A673 (cell line): Measurements from ENCODE around the gene UNC13B. TPM values are rescaled to one million over a fixed set of nuclear protein-coding genes. Genes with fewer than 3 reads are reported as not detected.

Experiments used
- BruUV-seq: library from RNA; stranded (reverse); fragments of 400-500 nt; replicated peaks from 2 replicates; lab custom pipeline; 2021; lab: Mats Ljungman, UMichigan
- CTCF ChIA-PET: fragments of 300-600 bp; sonication (Branson Sonifier 250); formaldehyde crosslinking; loops from one replicate; lab custom pipeline; 2022; ENCODE audit warnings: antibody characterized with exemption; lab: Charles Lee
- POLR2A ChIA-PET: fragments of 300-600 bp; sonication (Branson Sonifier 250); formaldehyde crosslinking; loops from one replicate; lab custom pipeline; 2022; ENCODE audit warnings: antibody characterized with exemption; ENCODE audit not compliant: low non-redundant PET; lab: Charles Lee
- DNase-seq: peaks from one replicate; pipeline ENCODE4 v3.0.0-alpha.2; 2015; ENCODE audit warnings: low spot score
- H3K27ac ChIP-seq: fragments of 200-600 bp; sonication (generic); 2 replicates; pipeline ENCODE4 v1.5.1; 2016; ENCODE audit warnings: mixed run types, low read depth, mild to moderate bottlenecking, mixed read lengths, antibody characterized with exemption, low read length; ENCODE audit not compliant: poor library complexity, severe bottlenecking
- H3K27me3 ChIP-seq: fragments of 200-600 bp; sonication (generic); replicated peaks from 2 replicates; pipeline ENCODE4 v1.6.1; 2017; ENCODE audit warnings: mixed run types, low read depth, mild to moderate bottlenecking, mixed read lengths, antibody characterized with exemption, low read length; ENCODE audit not compliant: insufficient read depth, poor library complexity
- H3K36me3 ChIP-seq: fragments of 200-600 bp; sonication (generic); 2 replicates; pipeline ENCODE4 v1.6.1; 2016; ENCODE audit warnings: mixed run types, mild to moderate bottlenecking, mixed read lengths, antibody characterized with exemption, low read length; ENCODE audit not compliant: insufficient read depth, poor library complexity, severe bottlenecking
- H3K4me1 ChIP-seq: fragments of 200-600 bp; sonication (generic); 2 replicates; pipeline ENCODE4 v1.6.1; 2017; ENCODE audit warnings: mixed run types, mild to moderate bottlenecking, mixed read lengths, antibody characterized with exemption, low read length; ENCODE audit not compliant: insufficient read depth, poor library complexity, severe bottlenecking
- H3K4me3 ChIP-seq: fragments of 200-600 bp; sonication (generic); 2 replicates; pipeline ENCODE4 v1.5.1; 2016; ENCODE audit warnings: low read depth, mixed run types, mild to moderate bottlenecking, mixed read lengths, low read length; ENCODE audit not compliant: poor library complexity, severe bottlenecking
- H3K9me3 ChIP-seq: fragments of 200-600 bp; sonication (generic); 2 replicates; pipeline ENCODE4 v1.6.1; 2016; ENCODE audit warnings: mixed run types, low read depth, mild to moderate bottlenecking, mixed read lengths, antibody characterized with exemption, low read length; ENCODE audit not compliant: poor library complexity, severe bottlenecking
- CTCF ChIP-seq: fragments of 300-800, 200-600 bp; sonication (generic); conservative IDR thresholded peaks from 2 replicates; pipeline ENCODE4 v1.5.1; 2017; ENCODE audit warnings: low read depth, mild to moderate bottlenecking, antibody characterized with exemption, low read length, moderate library complexity, mixed read lengths
- EZH2 ChIP-seq: fragments of 200-600 bp; sonication (generic); IDR thresholded peaks from 2 replicates; pipeline ENCODE4 v1.6.1; 2017; ENCODE audit warnings: borderline replicate concordance, low read depth, mild to moderate bottlenecking, mixed read lengths, antibody characterized with exemption, low read length; ENCODE audit not compliant: poor library complexity, severe bottlenecking
- intact Hi-C: fragments of 100-400 bp; cut with micrococcal nuclease; formaldehyde crosslinking; loops from one replicate; pipeline ENCODE4 v1.10.0; 2022; ENCODE audit not compliant: unreplicated experiment
- total RNA-seq: library from RNA; stranded (reverse); gene quantifications from 2 replicates; pipeline ENCODE4 v1.2.3, GENCODE V29; 2021

UNC13B gene
- total RNA-seq, 1 experiment from 2014 or later, result 19.8 TPM

GRCh38 chr9:35303567-35303966 lies 141.8 kb downstream of the UNC13B start:
- DNase-seq, result no peak
- intact Hi-C loops, result no loop called here
- ChIA-PET CTCF (no interaction called here), POLR2A (no interaction called here)
- Histone ChIP-seq H3K36me3 (no peaks in the 10 kb centered on the region), H3K27me3 (no peaks in the 10 kb centered on the region), H3K27ac (no peak overlapping the region), H3K4me3 (no peak overlapping the region), H3K9me3 (no peaks in the 10 kb centered on the region), H3K4me1 (no peaks in the 10 kb centered on the region)
- no TSS peak for BruUV-seq
- no peak for TF ChIP-seq EZH2
- TF ChIP-seq CTCF, result no peak

GRCh38 chr9:35306283-35306682 lies 144.5 kb downstream of the UNC13B start:
- TF ChIP-seq CTCF (no peak), EZH2 (no peak)
- DNase-seq, result peak; percentile 4
- Histone ChIP-seq H3K4me1 (peaks cover 5% of the 10 kb centered on the region), H3K36me3 (no peaks in the 10 kb centered on the region), H3K27me3 (no peaks in the 10 kb centered on the region), H3K9me3 (no peaks in the 10 kb centered on the region), H3K4me3 (no peak overlapping the region), H3K27ac (no peak overlapping the region)
- intact Hi-C loops, result no loop called here
- CTCF ChIA-PET, result no interaction called here
- no TSS peak for BruUV-seq
- POLR2A ChIA-PET, result no interaction called here

DNA sequence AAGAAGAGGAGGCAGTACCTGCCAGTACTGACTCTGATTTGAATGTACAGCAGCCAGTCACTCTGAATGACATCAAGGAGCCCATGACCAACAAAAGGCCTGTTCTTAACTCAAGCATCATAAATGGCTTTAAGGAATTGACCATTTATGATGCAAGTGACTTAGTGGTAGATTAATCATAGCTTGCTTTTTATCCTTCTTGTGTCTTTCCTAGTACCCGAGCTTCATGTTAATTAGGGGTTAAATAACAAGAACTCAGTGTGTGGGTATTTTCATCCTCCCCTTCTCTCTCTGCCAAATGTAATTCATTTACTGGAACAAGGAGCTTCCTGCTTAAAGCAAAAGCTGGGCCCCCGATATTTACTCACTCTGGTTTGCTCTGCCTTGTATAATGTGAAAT lies 146.5 kb downstream of the UNC13B start:
- H3K36me3 ChIP-seq, result no peaks in the 10 kb centered on the region
- H3K9me3 ChIP-seq, result no peaks in the 10 kb centered on the region
- no TSS peak for BruUV-seq
- H3K27ac ChIP-seq, result no peak overlapping the region
- ChIA-PET CTCF (no interaction called here), POLR2A (no interaction called here)
- peaks cover 5% of the 10 kb centered on the region for H3K4me1 ChIP-seq
- intact Hi-C loops, result no loop called here
- no peak overlapping the region for H3K4me3 ChIP-seq
- TF ChIP-seq EZH2 (no peak), CTCF (no peak)
- DNase-seq, result peak; percentile 6
- no peaks in the 10 kb centered on the region for H3K27me3 ChIP-seq
